Astrocyte of the hippocampus (primary cell): ENCODE measurements around the gene KLRF2.

Experiments used
- DNase-seq: peaks from one replicate; pipeline ENCODE4 v3.0.0; 2011; ENCODE audit warnings: low read depth, low spot score

Gene KLRF2

GRCh38 chr12:9888665-9889273 lies 7.5 kb downstream of the KLRF2 start:
- DNase-seq, result no peak

GRCh38 chr12:9895215-9895971 lies 14.1 kb downstream of the KLRF2 start:
- DNase-seq, result no peak

GRCh38 chr12:9897535-9897934 lies 16.2 kb downstream of the KLRF2 start:
- DNase-seq, result no peak

GRCh38 chr12:9899209-9899608 lies 17.9 kb downstream of the KLRF2 start:
- DNase-seq, result no peak

- no peak for DNase-seq
These were observed 19.6 kb downstream of the KLRF2 start for GRCh38 chr12:9900930-9901329.

GRCh38 chr12:9902539-9903228 lies 21.4 kb downstream of the KLRF2 start:
- no peak for DNase-seq

GRCh38 chr12:9906873-9907272 lies 25.6 kb downstream of the KLRF2 start:
- peak; percentile 11 for DNase-seq

- no peak for DNase-seq
These were observed 26.5 kb downstream of the KLRF2 start for GRCh38 chr12:9907769-9908168.

- DNase-seq, result no peak
These were observed 27.1 kb downstream of the KLRF2 start for GRCh38 chr12:9908350-9908749.

- DNase-seq, result no peak
These were observed 28.4 kb downstream of the KLRF2 start for GRCh38 chr12:9909724-9910123.

GRCh38 chr12:9910716-9911421 lies 29.6 kb downstream of the KLRF2 start:
- no peak for DNase-seq

- no peak for DNase-seq
These were observed 30.4 kb downstream of the KLRF2 start for GRCh38 chr12:9911708-9912107.

- DNase-seq, result no peak
These were observed 38.2 kb downstream of the KLRF2 start for GRCh38 chr12:9919443-9919842.

GRCh38 chr12:9920451-9920850 lies 39.2 kb downstream of the KLRF2 start:
- no peak for DNase-seq

- DNase-seq, result no peak
These were observed 41.1 kb downstream of the KLRF2 start for GRCh38 chr12:9922429-9922828.

GRCh38 chr12:9925705-9926393 lies 44.6 kb downstream of the KLRF2 start:
- peak; percentile 45 for DNase-seq

GRCh38 chr12:9926876-9927275 lies 45.6 kb downstream of the KLRF2 start:
- DNase-seq, result no peak

GRCh38 chr12:9928607-9929006 lies 47.3 kb downstream of the KLRF2 start:
- no peak for DNase-seq

- no peak for DNase-seq
These were observed 50.0 kb downstream of the KLRF2 start for GRCh38 chr12:9931245-9931644.

GRCh38 chr12:9932270-9932669 lies 51.0 kb downstream of the KLRF2 start, which contains the start of gene CLEC2A:
TSS of gene CLEC2A (minus strand) at chr12:9932370. CDS start at chr12:9932329, 41 bp downstream.
- no peak for DNase-seq

GRCh38 chr12:9933958-9934357 lies 52.7 kb downstream of the KLRF2 start:
- DNase-seq, result no peak
